Measurements from ENCODE around the gene HDAC9. TPM values are rescaled to one million over a fixed set of nuclear protein-coding genes. Genes with fewer than 3 reads are reported as not detected.

The HDAC9 gene
- total RNA-seq, 1 experiment from 2014 or later, result 159 TPM

DNA sequence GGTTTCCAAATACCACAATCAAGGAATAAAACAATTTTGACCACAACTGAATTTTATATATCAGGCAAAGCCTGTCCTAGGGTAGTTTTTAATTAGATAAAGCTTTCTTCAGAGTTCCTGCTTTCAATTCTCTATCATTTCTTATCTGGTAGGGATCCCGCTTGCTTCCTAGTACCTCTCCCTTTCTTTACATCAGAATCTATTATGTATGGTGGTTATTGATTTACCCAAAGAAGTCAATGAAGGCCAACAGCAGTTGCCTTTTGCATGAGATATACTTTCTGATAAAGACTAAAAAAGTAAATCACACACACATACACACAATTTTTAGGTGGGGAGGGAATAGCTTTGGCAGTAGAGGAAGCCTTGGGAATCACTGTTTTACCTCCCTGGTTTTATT lies 70.7 kb downstream of the HDAC9 start:
- Mint-ChIP-seq H3K36me3 (ENCODE audit: insufficient read depth, unreplicated experiment) (peaks cover 15% of the 10 kb centered on the region), H3K9me3 (ENCODE audit: low read depth, unreplicated experiment) (no peaks in the 10 kb centered on the region), H3K27ac (ENCODE audit: unreplicated experiment) (peak overlapping the region; percentile 33), H3K4me3 (ENCODE audit: low read depth, unreplicated experiment) (no peak overlapping the region), H3K4me1 (ENCODE audit: low read depth, unreplicated experiment) (peaks cover 40% of the 10 kb centered on the region), H3K27me3 (ENCODE audit: unreplicated experiment) (no peaks in the 10 kb centered on the region)
- CTCF ChIA-PET, result interaction anchor here (1.2 kb wide), 1 partner anchor 11 kb away, joined by 3 read pairs; no protein-coding TSS in a partner anchor
- BruUV-seq (replicated peaks), result no TSS peak
- DNase-seq, result no peak
- TF ChIP-seq, protein P1, sequence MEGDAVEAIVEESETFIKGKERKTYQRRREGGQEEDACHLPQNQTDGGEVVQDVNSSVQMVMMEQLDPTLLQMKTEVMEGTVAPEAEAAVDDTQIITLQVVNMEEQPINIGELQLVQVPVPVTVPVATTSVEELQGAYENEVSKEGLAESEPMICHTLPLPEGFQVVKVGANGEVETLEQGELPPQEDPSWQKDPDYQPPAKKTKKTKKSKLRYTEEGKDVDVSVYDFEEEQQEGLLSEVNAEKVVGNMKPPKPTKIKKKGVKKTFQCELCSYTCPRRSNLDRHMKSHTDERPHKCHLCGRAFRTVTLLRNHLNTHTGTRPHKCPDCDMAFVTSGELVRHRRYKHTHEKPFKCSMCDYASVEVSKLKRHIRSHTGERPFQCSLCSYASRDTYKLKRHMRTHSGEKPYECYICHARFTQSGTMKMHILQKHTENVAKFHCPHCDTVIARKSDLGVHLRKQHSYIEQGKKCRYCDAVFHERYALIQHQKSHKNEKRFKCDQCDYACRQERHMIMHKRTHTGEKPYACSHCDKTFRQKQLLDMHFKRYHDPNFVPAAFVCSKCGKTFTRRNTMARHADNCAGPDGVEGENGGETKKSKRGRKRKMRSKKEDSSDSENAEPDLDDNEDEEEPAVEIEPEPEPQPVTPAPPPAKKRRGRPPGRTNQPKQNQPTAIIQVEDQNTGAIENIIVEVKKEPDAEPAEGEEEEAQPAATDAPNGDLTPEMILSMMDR (IDR thresholded peaks at IDR 0.05; ENCODE audit: unreplicated experiment), result no peak
- intact Hi-C loops (cut with micrococcal nuclease; ENCODE audit: unreplicated experiment), result no loop called here

DNA sequence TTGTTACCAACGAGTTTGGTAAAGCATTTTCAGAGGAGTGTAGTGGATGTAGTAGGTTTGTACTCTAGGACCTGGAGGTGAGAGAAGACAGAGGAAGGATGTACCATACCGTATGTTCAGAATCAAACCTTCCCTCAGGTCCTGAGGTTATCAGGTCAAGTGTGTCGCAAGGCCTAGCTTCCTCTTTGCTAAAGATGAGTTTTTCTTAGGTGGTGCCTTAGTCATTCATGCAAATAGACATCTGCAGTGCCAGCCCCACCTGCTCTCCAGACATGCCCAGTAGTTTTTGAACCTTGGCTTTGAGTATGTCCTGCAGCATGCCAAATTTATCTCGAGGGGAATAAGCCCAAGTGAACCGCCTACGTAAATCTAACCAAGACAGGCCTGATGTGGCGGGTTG lies 71.3 kb downstream of the HDAC9 start:
- Mint-ChIP-seq H3K9me3 (ENCODE audit: low read depth, unreplicated experiment) (no peaks in the 10 kb centered on the region), H3K4me1 (ENCODE audit: low read depth, unreplicated experiment) (peaks cover 34% of the 10 kb centered on the region), H3K27me3 (ENCODE audit: unreplicated experiment) (no peaks in the 10 kb centered on the region), H3K4me3 (ENCODE audit: low read depth, unreplicated experiment) (no peak overlapping the region), H3K27ac (ENCODE audit: unreplicated experiment) (no peak overlapping the region), H3K36me3 (ENCODE audit: insufficient read depth, unreplicated experiment) (peaks cover 15% of the 10 kb centered on the region)
- CTCF ChIA-PET, result interaction anchor here (1.2 kb wide), 1 partner anchor 12 kb away, joined by 3 read pairs; no protein-coding TSS in a partner anchor
- TF ChIP-seq, protein P1 (IDR thresholded peaks at IDR 0.05; ENCODE audit: unreplicated experiment), result no peak
- DNase-seq, result no peak
- intact Hi-C loops (cut with micrococcal nuclease; ENCODE audit: unreplicated experiment), result no loop called here
- BruUV-seq (replicated peaks), result no TSS peak

DNA sequence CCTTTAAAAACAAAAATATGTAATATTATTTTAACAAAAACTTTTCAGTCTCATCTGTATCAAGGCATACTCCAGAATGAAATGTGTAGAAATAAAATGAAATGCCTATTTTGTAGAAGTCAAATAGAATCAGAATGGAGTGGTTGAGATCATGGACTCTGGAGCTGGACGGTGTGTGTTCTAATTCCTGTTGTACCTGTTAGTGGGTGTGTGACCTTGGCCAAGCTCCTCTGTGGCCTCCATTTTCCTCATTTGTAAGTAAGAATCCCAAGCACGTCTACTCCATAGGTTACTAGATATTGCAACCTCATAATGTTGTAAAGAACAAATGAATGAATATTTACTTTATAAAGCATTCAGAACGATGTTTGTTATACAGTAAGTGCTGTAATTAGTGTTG lies 74.9 kb downstream of the HDAC9 start:
- no TSS peak for BruUV-seq (replicated peaks)
- peaks cover 21% of the 10 kb centered on the region for H3K36me3 Mint-ChIP-seq (ENCODE audit: insufficient read depth, unreplicated experiment)
- H3K9me3 Mint-ChIP-seq (ENCODE audit: low read depth, unreplicated experiment), result no peaks in the 10 kb centered on the region
- no peak for DNase-seq
- TF ChIP-seq, protein P1 (IDR thresholded peaks at IDR 0.05; ENCODE audit: unreplicated experiment), result no peak
- H3K27me3 Mint-ChIP-seq (ENCODE audit: unreplicated experiment), result no peaks in the 10 kb centered on the region
- CTCF ChIA-PET, result interaction anchor here (0.5 to 5.7 kb wide), 14 partner anchors 10 to 800 kb away, joined by 3 to 101 read pairs (median 4); partner anchors contain the start of gene HDAC9
- H3K27ac Mint-ChIP-seq (ENCODE audit: unreplicated experiment), result peak overlapping the region; percentile 54
- intact Hi-C loops (cut with micrococcal nuclease; ENCODE audit: unreplicated experiment), result loop anchor here (2.0 kb wide), 2 partner anchors 50 to 60 kb away; no protein-coding TSS in a partner anchor
- peaks cover 28% of the 10 kb centered on the region for H3K4me1 Mint-ChIP-seq (ENCODE audit: low read depth, unreplicated experiment)
- H3K4me3 Mint-ChIP-seq (ENCODE audit: low read depth, unreplicated experiment), result no peak overlapping the region

DNA sequence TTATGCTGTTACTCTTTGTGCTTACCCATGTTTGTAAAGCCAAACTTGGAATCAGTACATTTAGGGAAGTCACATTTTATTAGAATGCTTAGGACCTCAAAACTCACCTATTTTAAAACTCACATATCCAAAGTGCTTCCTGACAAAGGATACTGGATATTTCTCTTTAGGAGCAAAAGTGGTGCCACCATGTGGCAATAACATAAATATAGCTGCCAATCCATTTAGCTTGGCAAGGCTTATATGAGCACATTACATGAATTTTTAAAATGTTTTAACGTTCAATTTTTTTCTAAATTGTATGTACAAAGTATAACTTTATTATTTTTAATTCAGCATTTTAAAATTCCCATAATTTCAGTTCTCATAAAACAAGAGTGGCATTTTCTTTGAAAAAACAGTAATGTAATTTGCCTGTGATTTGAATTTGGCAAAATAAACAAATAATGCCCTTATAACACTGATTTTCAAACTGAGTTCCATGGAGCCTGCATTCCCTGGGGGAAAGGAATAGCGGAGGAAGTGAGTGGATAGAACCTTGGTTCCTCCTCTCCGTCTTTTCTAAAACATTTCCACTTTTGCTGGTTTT lies 75.4 kb downstream of the HDAC9 start:
- no peaks in the 10 kb centered on the region for H3K9me3 Mint-ChIP-seq (ENCODE audit: low read depth, unreplicated experiment)
- peaks cover 27% of the 10 kb centered on the region for H3K4me1 Mint-ChIP-seq (ENCODE audit: low read depth, unreplicated experiment)
- TF ChIP-seq, protein P1 (IDR thresholded peaks at IDR 0.05; ENCODE audit: unreplicated experiment), result peak; percentile 55
- CTCF ChIA-PET, result interaction anchor here (0.6 to 5.7 kb wide), 16 partner anchors 9 to 801 kb away, joined by 3 to 101 read pairs (median 4); partner anchors contain the start of gene HDAC9
- intact Hi-C loops (cut with micrococcal nuclease; ENCODE audit: unreplicated experiment), result loop anchor here (1.0 to 2.0 kb wide), 4 partner anchors 50 to 219 kb away; no protein-coding TSS in a partner anchor
- peaks cover 25% of the 10 kb centered on the region for H3K36me3 Mint-ChIP-seq (ENCODE audit: insufficient read depth, unreplicated experiment)
- no peaks in the 10 kb centered on the region for H3K27me3 Mint-ChIP-seq (ENCODE audit: unreplicated experiment)
- H3K27ac Mint-ChIP-seq (ENCODE audit: unreplicated experiment), result peak overlapping the region; percentile 54
- DNase-seq, result peak; percentile 41
- BruUV-seq (replicated peaks), result no TSS peak
- no peak overlapping the region for H3K4me3 Mint-ChIP-seq (ENCODE audit: low read depth, unreplicated experiment)

Data from Calu3 (cell line).